Measurements from ENCODE around the gene GNPDA1.

- TF ChIP-seq POLR2A (IDR thresholded peaks at IDR 0.05) (no peak), CTCF (IDR thresholded peaks at IDR 0.05) (no peak), POLR2AphosphoS5 (IDR thresholded peaks at IDR 0.05) (no peak)
Measured at GRCh38 chr5:142032747-142033631, 20.2 kb upstream of the GNPDA1 start.
